ENCODE data around the gene LRIT1.

The LRIT1 gene

GRCh38 chr10:84214046-84214572 lies 27.2 kb downstream of the LRIT1 start:
- DNase-seq (ENCODE audit: low spot score): no peak

GRCh38 chr10:84213076-84213475 lies 28.3 kb downstream of the LRIT1 start:
- DNase-seq (ENCODE audit: low spot score): no peak

GRCh38 chr10:84212014-84212413 lies 29.3 kb downstream of the LRIT1 start:
- DNase-seq (ENCODE audit: low spot score): no peak

- DNase-seq (ENCODE audit: low spot score): no peak
Observed at GRCh38 chr10:84211566-84211965, 29.8 kb downstream of the LRIT1 start.

GRCh38 chr10:84208023-84208422 lies 33.3 kb downstream of the LRIT1 start:
- no peak for DNase-seq (ENCODE audit: low spot score)

GRCh38 chr10:84205853-84206525 lies 35.4 kb downstream of the LRIT1 start:
- DNase-seq (ENCODE audit: low spot score): no peak

GRCh38 chr10:84205049-84205852 lies 36.1 kb downstream of the LRIT1 start:
- peak; percentile 43 for DNase-seq (ENCODE audit: low spot score)

GRCh38 chr10:84204610-84205009 lies 36.7 kb downstream of the LRIT1 start:
- DNase-seq (ENCODE audit: low spot score): no peak

- DNase-seq (ENCODE audit: low spot score): no peak
Observed at GRCh38 chr10:84204122-84204521, 37.2 kb downstream of the LRIT1 start.

- no peak for DNase-seq (ENCODE audit: low spot score)
Observed at GRCh38 chr10:84202349-84202748, 39.0 kb downstream of the LRIT1 start.

GRCh38 chr10:84201682-84202081 lies 39.7 kb downstream of the LRIT1 start:
- no peak for DNase-seq (ENCODE audit: low spot score)

- no peak for DNase-seq (ENCODE audit: low spot score)
Observed at GRCh38 chr10:84201244-84201606, 40.1 kb downstream of the LRIT1 start.

- no peak for DNase-seq (ENCODE audit: low spot score)
Observed at GRCh38 chr10:84200537-84201243, 40.7 kb downstream of the LRIT1 start.

GRCh38 chr10:84198206-84198915 lies 43.0 kb downstream of the LRIT1 start:
- no peak for DNase-seq (ENCODE audit: low spot score)

- DNase-seq (ENCODE audit: low spot score): no peak
Observed at GRCh38 chr10:84197643-84198042, 43.7 kb downstream of the LRIT1 start.

GRCh38 chr10:84196941-84197340 lies 44.4 kb downstream of the LRIT1 start:
- DNase-seq (ENCODE audit: low spot score): no peak

- no peak for DNase-seq (ENCODE audit: low spot score)
Observed at GRCh38 chr10:84196083-84196482, 45.3 kb downstream of the LRIT1 start.

GRCh38 chr10:84195044-84195830 lies 46.1 kb downstream of the LRIT1 start:
- DNase-seq (ENCODE audit: low spot score): no peak

GRCh38 chr10:84194424-84195043 lies 46.8 kb downstream of the LRIT1 start, which contains the start of gene CDHR1:
CDHR1 (plus strand) TSS chr10:84194537; CDS start chr10:84194761, 224 bp downstream.
- no peak for DNase-seq (ENCODE audit: low spot score)

- DNase-seq (ENCODE audit: low spot score): no peak
Observed at GRCh38 chr10:84193846-84194423, 47.4 kb downstream of the LRIT1 start.

Measured in RKO (cell line).